ENCODE data around the gene HDAC4.

Gene HDAC4

GRCh38 chr2:239021651-239022436 lies 379.0 kb downstream of the HDAC4 start:
- H3K4me1 Mint-ChIP-seq (ENCODE audit: low read depth) = no peaks in the 10 kb centered on the region
- H3K4me3 Mint-ChIP-seq = no peak overlapping the region
- no peak overlapping the region for H3K27ac Mint-ChIP-seq
- peaks cover 6% of the 10 kb centered on the region for H3K27me3 Mint-ChIP-seq
- no peaks in the 10 kb centered on the region for H3K36me3 Mint-ChIP-seq (ENCODE audit: low read depth)
- H3K9me3 Mint-ChIP-seq = no peaks in the 10 kb centered on the region

DNA sequence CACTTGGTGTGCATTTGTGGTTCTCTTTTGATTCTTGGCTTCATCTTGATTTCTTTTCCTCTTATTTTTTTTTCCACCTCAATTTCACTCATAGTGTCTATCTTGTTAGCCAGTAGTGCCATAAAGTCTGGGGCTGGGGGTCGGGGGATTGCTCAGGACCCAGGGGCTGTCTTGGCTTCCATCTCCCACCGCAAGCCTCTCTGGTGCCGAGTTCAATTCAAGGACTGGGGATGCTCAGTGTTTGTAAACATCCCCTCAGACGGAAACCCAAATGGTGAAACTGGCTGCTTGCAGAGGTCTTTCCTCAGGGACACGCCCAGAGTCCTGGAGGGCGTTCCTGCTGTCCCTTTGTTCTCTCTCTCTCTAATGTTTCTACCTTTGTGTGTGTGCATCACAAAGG lies 379.6 kb downstream of the HDAC4 start:
- Mint-ChIP-seq H3K27ac (no peak overlapping the region), H3K9me3 (no peaks in the 10 kb centered on the region), H3K27me3 (peaks cover 2% of the 10 kb centered on the region), H3K4me1 (ENCODE audit: low read depth) (no peaks in the 10 kb centered on the region), H3K4me3 (no peak overlapping the region), H3K36me3 (ENCODE audit: low read depth) (no peaks in the 10 kb centered on the region)

DNA sequence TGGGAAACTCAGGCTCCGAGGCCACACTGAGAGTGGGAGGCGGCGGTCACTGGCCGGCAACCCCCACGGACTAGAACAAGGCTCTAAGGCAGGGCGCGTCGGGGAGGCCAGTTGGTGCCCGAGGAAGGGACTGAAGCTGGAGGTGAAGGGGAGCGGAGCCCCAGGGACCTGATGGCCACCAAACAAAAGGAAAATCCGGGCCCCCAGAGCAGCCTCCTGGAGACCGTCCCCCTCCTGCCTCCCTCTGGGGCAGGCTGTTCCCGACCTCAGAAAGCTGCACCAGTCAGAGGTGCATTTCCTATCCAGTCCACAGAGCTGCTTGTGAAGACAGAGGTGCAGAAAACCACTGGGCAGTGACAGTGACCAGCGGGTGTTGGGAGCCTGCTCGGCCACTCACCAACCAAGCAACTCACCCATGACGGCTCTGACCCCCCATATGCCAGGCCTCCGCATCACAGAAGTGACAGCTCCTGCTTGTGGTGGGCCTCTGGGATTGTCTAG lies 380.2 kb downstream of the HDAC4 start:
- Mint-ChIP-seq H3K4me3 (no peak overlapping the region), H3K27ac (no peak overlapping the region), H3K4me1 (ENCODE audit: low read depth) (no peaks in the 10 kb centered on the region), H3K36me3 (ENCODE audit: low read depth) (no peaks in the 10 kb centered on the region), H3K27me3 (peaks cover 6% of the 10 kb centered on the region), H3K9me3 (no peaks in the 10 kb centered on the region)

DNA sequence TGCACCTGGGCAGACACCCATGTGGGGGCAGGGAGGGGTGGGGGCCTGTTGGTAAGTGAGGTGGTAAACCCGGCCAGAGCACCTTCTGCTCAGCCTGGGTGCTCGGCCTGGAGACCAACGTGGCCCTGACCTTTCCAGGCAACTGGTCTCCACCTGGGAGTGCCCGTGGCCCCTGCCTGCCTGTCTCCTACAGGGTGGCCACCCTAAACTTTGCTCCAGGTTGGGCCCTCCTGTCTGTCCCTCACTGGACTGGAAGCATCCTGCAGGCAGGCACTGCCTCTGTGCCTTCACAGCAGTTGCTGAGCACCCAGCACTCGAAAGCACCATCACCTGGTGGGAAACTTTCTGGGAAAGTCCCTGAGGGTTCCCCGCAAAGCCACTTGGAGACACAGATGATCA lies 381.6 kb downstream of the HDAC4 start:
- H3K4me3 Mint-ChIP-seq = no peak overlapping the region
- H3K27me3 Mint-ChIP-seq = peaks cover 6% of the 10 kb centered on the region
- H3K4me1 Mint-ChIP-seq (ENCODE audit: low read depth) = no peaks in the 10 kb centered on the region
- no peaks in the 10 kb centered on the region for H3K36me3 Mint-ChIP-seq (ENCODE audit: low read depth)
- no peaks in the 10 kb centered on the region for H3K9me3 Mint-ChIP-seq
- H3K27ac Mint-ChIP-seq = no peak overlapping the region

GRCh38 chr2:239018271-239019182 lies 382.3 kb downstream of the HDAC4 start:
- Mint-ChIP-seq H3K4me1 (ENCODE audit: low read depth) (no peaks in the 10 kb centered on the region), H3K36me3 (ENCODE audit: low read depth) (no peaks in the 10 kb centered on the region), H3K27me3 (peaks cover 6% of the 10 kb centered on the region), H3K4me3 (no peak overlapping the region), H3K27ac (no peak overlapping the region), H3K9me3 (no peaks in the 10 kb centered on the region)

GRCh38 chr2:239017491-239018098 lies 383.2 kb downstream of the HDAC4 start:
- Mint-ChIP-seq H3K4me1 (ENCODE audit: low read depth) (no peaks in the 10 kb centered on the region), H3K27me3 (peaks cover 6% of the 10 kb centered on the region), H3K36me3 (ENCODE audit: low read depth) (no peaks in the 10 kb centered on the region), H3K9me3 (no peaks in the 10 kb centered on the region), H3K27ac (no peak overlapping the region), H3K4me3 (no peak overlapping the region)

DNA sequence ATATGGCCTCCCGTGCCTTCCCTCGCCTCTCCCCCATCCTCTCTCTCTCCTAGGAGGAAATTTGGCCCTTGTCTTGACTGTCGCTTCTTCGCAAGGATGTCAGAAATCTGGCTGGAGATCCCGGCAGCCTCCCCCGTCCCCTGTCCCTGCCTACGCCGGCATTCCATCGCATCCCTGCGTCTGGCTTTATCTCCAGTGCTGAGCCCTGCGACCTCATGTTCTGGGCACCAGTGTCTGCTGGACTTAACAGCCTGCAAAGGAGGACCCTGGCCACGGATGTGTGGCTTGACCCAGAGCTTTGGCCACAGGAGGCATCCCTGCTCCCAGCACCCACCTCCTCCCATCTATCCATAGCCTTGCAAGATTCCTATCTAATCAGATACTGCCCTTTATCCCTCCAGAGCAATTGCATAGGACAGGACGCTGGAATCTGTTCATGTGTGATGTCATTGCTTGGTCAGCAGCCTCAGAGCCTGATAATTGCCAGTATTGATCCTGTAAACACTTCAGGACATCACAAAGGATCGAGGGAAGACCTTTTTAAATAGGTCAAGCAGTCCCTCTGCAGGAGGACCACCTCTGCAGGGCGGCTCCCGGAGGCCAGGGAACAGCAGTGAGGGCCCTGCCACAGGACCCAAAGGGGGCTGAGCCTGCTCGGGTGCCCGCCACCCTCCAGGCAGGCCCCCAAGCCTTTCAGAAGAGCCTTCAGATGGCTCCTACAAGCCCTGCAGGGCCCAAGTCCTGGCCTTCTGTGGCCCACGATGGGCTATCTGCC lies 384.7 kb downstream of the HDAC4 start:
- Mint-ChIP-seq H3K27me3 (peaks cover 4% of the 10 kb centered on the region), H3K4me3 (no peak overlapping the region), H3K9me3 (no peaks in the 10 kb centered on the region), H3K4me1 (ENCODE audit: low read depth) (no peaks in the 10 kb centered on the region), H3K27ac (no peak overlapping the region), H3K36me3 (ENCODE audit: low read depth) (no peaks in the 10 kb centered on the region)

GRCh38 chr2:239015218-239015900 lies 385.5 kb downstream of the HDAC4 start:
- no peaks in the 10 kb centered on the region for H3K36me3 Mint-ChIP-seq (ENCODE audit: low read depth)
- no peak overlapping the region for H3K27ac Mint-ChIP-seq
- H3K9me3 Mint-ChIP-seq = no peaks in the 10 kb centered on the region
- H3K27me3 Mint-ChIP-seq = peaks cover 4% of the 10 kb centered on the region
- H3K4me1 Mint-ChIP-seq (ENCODE audit: low read depth) = no peaks in the 10 kb centered on the region
- H3K4me3 Mint-ChIP-seq = no peak overlapping the region

DNA sequence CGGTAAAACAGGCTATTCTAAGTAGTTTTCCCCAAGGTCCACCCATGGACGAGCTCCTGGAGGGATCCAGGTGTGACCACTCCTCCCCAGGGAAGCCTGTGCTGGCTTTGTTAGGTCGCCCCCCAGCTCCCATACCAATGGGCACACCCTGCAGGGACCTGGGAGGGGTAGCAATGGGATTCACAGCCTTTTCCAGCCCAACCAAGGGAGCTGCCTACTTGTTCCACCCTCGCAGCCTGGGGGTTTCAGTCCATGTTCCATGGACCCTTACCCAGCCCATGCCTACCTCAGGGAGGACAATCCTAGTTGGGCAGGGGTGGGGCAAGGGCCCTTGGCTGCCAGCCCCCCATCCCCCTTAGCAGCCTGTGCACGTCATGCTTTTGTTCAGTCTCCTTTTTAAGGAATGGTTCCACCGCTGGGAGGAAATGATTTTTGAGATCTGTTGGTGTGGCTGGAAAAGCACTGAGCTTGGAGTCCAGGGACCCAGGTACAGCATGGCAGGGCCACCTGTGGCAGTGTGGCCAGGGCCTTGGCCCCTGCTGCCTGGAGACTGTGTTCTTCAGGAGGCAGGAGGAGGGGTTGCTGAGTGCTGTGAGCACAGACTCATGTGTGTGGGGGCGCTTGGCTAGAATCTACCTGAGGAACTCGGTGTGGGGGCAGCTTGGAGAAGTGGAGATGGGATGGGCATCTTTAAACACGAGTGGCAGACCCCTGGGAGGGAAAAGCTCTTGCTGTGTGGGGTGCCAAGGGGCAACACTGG lies 386.2 kb downstream of the HDAC4 start:
- no peak overlapping the region for H3K4me3 Mint-ChIP-seq
- H3K4me1 Mint-ChIP-seq (ENCODE audit: low read depth) = no peaks in the 10 kb centered on the region
- H3K9me3 Mint-ChIP-seq = no peaks in the 10 kb centered on the region
- no peaks in the 10 kb centered on the region for H3K36me3 Mint-ChIP-seq (ENCODE audit: low read depth)
- no peak overlapping the region for H3K27ac Mint-ChIP-seq
- H3K27me3 Mint-ChIP-seq = peaks cover 4% of the 10 kb centered on the region

DNA sequence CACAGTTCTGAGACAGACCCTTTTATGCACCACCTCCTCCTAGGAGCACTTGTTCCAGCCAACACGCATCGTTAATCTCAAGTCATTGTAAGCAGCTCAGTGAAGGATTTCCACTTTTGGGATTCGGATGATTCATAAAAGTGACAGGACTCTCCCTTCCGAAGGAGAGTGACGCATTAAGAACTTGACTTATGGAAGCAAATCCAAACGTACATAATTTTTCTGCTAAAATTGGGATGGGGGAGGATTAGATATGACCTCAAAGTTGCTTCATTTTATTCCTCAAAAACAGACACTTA lies 387.2 kb downstream of the HDAC4 start:
- H3K9me3 Mint-ChIP-seq = no peaks in the 10 kb centered on the region
- H3K36me3 Mint-ChIP-seq (ENCODE audit: low read depth) = no peaks in the 10 kb centered on the region
- H3K4me1 Mint-ChIP-seq (ENCODE audit: low read depth) = no peaks in the 10 kb centered on the region
- H3K27ac Mint-ChIP-seq = no peak overlapping the region
- H3K4me3 Mint-ChIP-seq = no peak overlapping the region
- peaks cover 4% of the 10 kb centered on the region for H3K27me3 Mint-ChIP-seq

GRCh38 chr2:239012936-239013677 lies 387.7 kb downstream of the HDAC4 start:
- Mint-ChIP-seq H3K36me3 (ENCODE audit: low read depth) (no peaks in the 10 kb centered on the region), H3K4me3 (no peak overlapping the region), H3K27ac (no peak overlapping the region), H3K4me1 (ENCODE audit: low read depth) (no peaks in the 10 kb centered on the region), H3K9me3 (no peaks in the 10 kb centered on the region), H3K27me3 (peaks cover 6% of the 10 kb centered on the region)

- Mint-ChIP-seq H3K27ac (no peak overlapping the region), H3K4me3 (no peak overlapping the region), H3K36me3 (ENCODE audit: low read depth) (no peaks in the 10 kb centered on the region), H3K4me1 (ENCODE audit: low read depth) (no peaks in the 10 kb centered on the region), H3K27me3 (peaks cover 10% of the 10 kb centered on the region), H3K9me3 (no peaks in the 10 kb centered on the region)
Observed at GRCh38 chr2:239012228-239012627, 388.6 kb downstream of the HDAC4 start.

- no peaks in the 10 kb centered on the region for H3K4me1 Mint-ChIP-seq (ENCODE audit: low read depth)
- H3K27me3 Mint-ChIP-seq = peaks cover 12% of the 10 kb centered on the region
- H3K27ac Mint-ChIP-seq = no peak overlapping the region
- H3K36me3 Mint-ChIP-seq (ENCODE audit: low read depth) = no peaks in the 10 kb centered on the region
- no peak overlapping the region for H3K4me3 Mint-ChIP-seq
- no peaks in the 10 kb centered on the region for H3K9me3 Mint-ChIP-seq
Observed at GRCh38 chr2:239009589-239009961, 391.2 kb downstream of the HDAC4 start.

Measured in stimulated activated naive CD8-positive, alpha-beta T cell treated with anti-CD3 and anti-CD28 coated beads, Interleukin-15, Interleukin-2, amounts not matched to agents 100 ng/mL and 50 ng/mL, for 24 hours (primary cell).